Measurements from ENCODE around the gene PIK3C3. TPM values are rescaled to one million over a fixed set of nuclear protein-coding genes. Genes with fewer than 3 reads are reported as not detected.

Gene PIK3C3
- total and polyA plus RNA-seq, 9 of the 15 experiments (the other 6 are each of a cell fraction or from before 2014, with no cell fraction given): 27.0 to 101 (median 42.9) TPM

GRCh38 chr18:41969881-41970280 lies 14.8 kb downstream of the PIK3C3 start:
- 100% methylated on average over 1 of the region's 1 CpG for WGBS (ENCODE audit: insufficient coverage, low coverage, missing lambda C conversion rate)
- ATAC-seq: no peak
- DNase-seq (ENCODE audit: extremely low read depth in 1 of 4, low spot score in 3 of 4): no peak
- Histone ChIP-seq H3K4me2 (ENCODE audit: insufficient read depth, low read length) (no peak overlapping the region), H3K4me1 (replicated peaks in 1 of 2; ENCODE audit: control insufficient read depth in 2 of 2, insufficient read depth in 2 of 2, low read length in 2 of 2) (no peaks in the 10 kb centered on the region), H3K27me3 (ENCODE audit: control insufficient read depth in 2 of 2, insufficient read depth in 2 of 2, low read length in 2 of 2) (no peaks in the 10 kb centered on the region), H3K4me3 (no peak overlapping the region), H3K9me1 (ENCODE audit: control insufficient read depth, insufficient read depth, low read length) (no peaks in the 10 kb centered on the region), H3K36me3 (ENCODE audit: control insufficient read depth, insufficient read depth, low read length) (peaks cover 74% of the 10 kb centered on the region), H4K20me1 (replicated peaks; ENCODE audit: control insufficient read depth, insufficient read depth, low read length) (no peaks in the 10 kb centered on the region), H3K79me2 (ENCODE audit: control insufficient read depth, insufficient read depth, low read length) (peaks cover 21% of the 10 kb centered on the region; the same call in 1 of the 3 replicates), H2AFZ (ENCODE audit: low read depth, low read length) (no peak overlapping the region), H3K27ac (ENCODE audit: extremely low read depth, low read depth, low read length) (no peak overlapping the region), H3K9me3 (replicated peaks; ENCODE audit: control insufficient read depth, insufficient read depth, low read depth, low read length) (no peaks in the 10 kb centered on the region), H3K9ac (ENCODE audit: insufficient read depth in 1 of 2, low read depth in 2 of 2, low read length in 2 of 2) (no peak overlapping the region)
- TF ChIP-seq CTBP1 (IDR thresholded peaks at IDR 0.05; ENCODE audit: borderline replicate concordance): no peak
- no peak for TF ChIP-seq CBX8 (IDR thresholded peaks at IDR 0.05; ENCODE audit: borderline replicate concordance, extremely low read depth, low read depth, low read length, poor library complexity, severe bottlenecking)
- TF ChIP-seq GATA2 (CRISPR knock-in tag; IDR thresholded peaks at IDR 0.05): no peak
- no peak for TF ChIP-seq ZNF146 (CRISPR knock-in tag; IDR thresholded peaks at IDR 0.05; ENCODE audit: unreplicated experiment)
- TF ChIP-seq CREB1 (IDR thresholded peaks at IDR 0.05): no peak
- no peak for TF ChIP-seq CREB1 (CRISPR knock-in tag; IDR thresholded peaks at IDR 0.05)
- TF ChIP-seq DNMT1 (IDR thresholded peaks at IDR 0.05): no peak
- TF ChIP-seq BRF2 (IDR thresholded peaks at IDR 0.05; ENCODE audit: borderline replicate concordance, insufficient read depth, insufficient read length): no peak
- TF ChIP-seq MAX (CRISPR knock-in tag; IDR thresholded peaks at IDR 0.05): no peak
- TF ChIP-seq RNF2 (IDR thresholded peaks at IDR 0.05): no peak
- TF ChIP-seq E2F5 (CRISPR knock-in tag; IDR thresholded peaks at IDR 0.05): no peak
- no peak for TF ChIP-seq HNRNPK (IDR thresholded peaks at IDR 0.05; ENCODE audit: low read depth, low read length, poor library complexity, severe bottlenecking)
- TF ChIP-seq AFF4 (CRISPR knock-in tag; IDR thresholded peaks at IDR 0.05): no peak
- TF ChIP-seq FIP1L1 (IDR thresholded peaks at IDR 0.05; ENCODE audit: low read depth, low read length, poor library complexity, severe bottlenecking): no peak
- in situ Hi-C loops (cut with MboI): no loop called here
- ChIA-PET POLR2A (interaction anchor here (0.6 to 1.3 kb wide), 2 partner anchors 15 to 24 kb away, joined by 3 read pairs; partner anchors contain the start of gene PIK3C3), CTCF (ENCODE audit: low intra/inter-chr PET ratio) (no interaction called here)
- FAIRE-seq: no peak
- BruUV-seq (replicated peaks): no TSS peak
- intact Hi-C loops (cut with micrococcal nuclease): no loop called here
